Panc1 (cell line): ENCODE data around the gene UBQLN4. TPM values are rescaled to one million over a fixed set of nuclear protein-coding genes. Genes with fewer than 3 reads are reported as not detected.

Source experiments
- ATAC-seq: fragments of 200-7000 bp; cut with Tn5 transposase; 2 replicates; pipeline ENCODE4 v1.9.1; 2020; ENCODE audit warnings: mild to moderate bottlenecking, moderate library complexity
- BruUV-seq: library from RNA; stranded (reverse); fragments of 400-500 nt; replicated peaks from 2 replicates; lab custom pipeline; 2021; lab: Mats Ljungman, UMichigan
- CTCF ChIA-PET: fragments of 300-600 bp; sonication (Branson Sonifier 250); formaldehyde crosslinking; loops from one replicate; lab custom pipeline; 2022; ENCODE audit warnings: antibody characterized with exemption; lab: Charles Lee
- POLR2A ChIA-PET: fragments of 300-600 bp; sonication (Branson Sonifier 250); formaldehyde crosslinking; loops from one replicate; lab custom pipeline; 2022; ENCODE audit warnings: antibody characterized with exemption; lab: Charles Lee
- DNase-seq: peaks from one replicate; pipeline ENCODE4 v3.0.0-alpha.2; 2010; ENCODE audit warnings: low read depth, low spot score
- H3K27ac ChIP-seq: 2 replicates; pipeline ENCODE4 v1.5.1; 2011; ENCODE audit warnings: mild to moderate bottlenecking, low read length, inconsistent platforms
- H3K27me3 ChIP-seq: fragments of 200-500 bp; sonication (Bioruptor generic); 2 replicates; pipeline ENCODE4 v1.6.0; 2014; ENCODE audit warnings: low read length, inconsistent platforms; ENCODE audit not compliant: control insufficient read depth, insufficient read depth
- H3K36me3 ChIP-seq: fragments of 200-500 bp; sonication (Bioruptor generic); 2 replicates; pipeline ENCODE4 v1.5.1; 2014; ENCODE audit warnings: inconsistent platforms, mild to moderate bottlenecking, low read length, moderate library complexity; ENCODE audit not compliant: control insufficient read depth, insufficient read depth
- H3K4me1 ChIP-seq: 2 replicates; pipeline ENCODE4 v1.5.1; 2011; ENCODE audit warnings: inconsistent platforms, mild to moderate bottlenecking, low read length, moderate library complexity; ENCODE audit not compliant: control insufficient read depth, insufficient read depth
- H3K4me3 ChIP-seq, 2 experiments: 2 replicates each; pipeline ENCODE4 v1.5.1; 2011 to 2012; ENCODE audit warnings: low read depth in 2 of 2, low read length in 2 of 2, mild to moderate bottlenecking in 2 of 2, inconsistent platforms in 1 of 2, moderate library complexity in 1 of 2
- H3K9me3 ChIP-seq: fragments of 200-500 bp; sonication (Bioruptor generic); 2 replicates; pipeline ENCODE4 v1.5.1; 2014; ENCODE audit warnings: low read depth, mild to moderate bottlenecking, inconsistent platforms, low read length, moderate library complexity; ENCODE audit not compliant: control insufficient read depth, insufficient read depth
- POLR2AphosphoS5 ChIP-seq: IDR thresholded peaks from 2 replicates; pipeline ENCODE4 v1.6.1; 2012; ENCODE audit warnings: mild to moderate bottlenecking, low read depth, low read length, moderate library complexity
- SIN3A ChIP-seq: IDR thresholded peaks from 2 replicates; pipeline ENCODE4 v1.6.1; 2012; ENCODE audit warnings: low read depth, mild to moderate bottlenecking, low read length, moderate library complexity, borderline replicate concordance; ENCODE audit not compliant: insufficient read depth
- TCF7L2 ChIP-seq: IDR thresholded peaks from 2 replicates; pipeline ENCODE4 v1.6.1; 2011; ENCODE audit warnings: mild to moderate bottlenecking, low read depth, low read length, inconsistent platforms
- in situ Hi-C: cut with HindIII; loops from 2 replicates; pipeline ENCODE4 v1.10.0; 2016; ENCODE audit warnings: low sequenced_read_pairs, low pct_unique_long_range_greater_than_20kb
- intact Hi-C: fragments of 100-400 bp; cut with micrococcal nuclease; formaldehyde crosslinking; loops from one replicate; pipeline ENCODE4 v1.10.0; 2022; ENCODE audit not compliant: unreplicated experiment
- total RNA-seq: library from RNA; stranded (reverse); gene quantifications from one replicate; pipeline ENCODE4 v1.2.1, GENCODE V29; 2021; ENCODE audit not compliant: unreplicated experiment
- TF ChIP-seq, protein P1 (sequence below), 2 experiments: IDR thresholded peaks; 2 replicates each; pipeline ENCODE4 v1.6.1; 2011 to 2012; ENCODE audit warnings: low read depth in 2 of 2, control low read depth in 1 of 2, low read length in 1 of 2, mild to moderate bottlenecking in 1 of 2, moderate library complexity in 1 of 2; ENCODE audit not compliant: insufficient read depth in 1 of 2
- TF ChIP-seq, protein P2 (sequence below): fragments of 450-650 bp; IDR thresholded peaks from 2 replicates; pipeline ENCODE4 v1.5.1; 2017; ENCODE audit warnings: mild to moderate bottlenecking

The UBQLN4 gene
- total RNA-seq, 1 experiment from 2014 or later, result 60.0 TPM

DNA sequence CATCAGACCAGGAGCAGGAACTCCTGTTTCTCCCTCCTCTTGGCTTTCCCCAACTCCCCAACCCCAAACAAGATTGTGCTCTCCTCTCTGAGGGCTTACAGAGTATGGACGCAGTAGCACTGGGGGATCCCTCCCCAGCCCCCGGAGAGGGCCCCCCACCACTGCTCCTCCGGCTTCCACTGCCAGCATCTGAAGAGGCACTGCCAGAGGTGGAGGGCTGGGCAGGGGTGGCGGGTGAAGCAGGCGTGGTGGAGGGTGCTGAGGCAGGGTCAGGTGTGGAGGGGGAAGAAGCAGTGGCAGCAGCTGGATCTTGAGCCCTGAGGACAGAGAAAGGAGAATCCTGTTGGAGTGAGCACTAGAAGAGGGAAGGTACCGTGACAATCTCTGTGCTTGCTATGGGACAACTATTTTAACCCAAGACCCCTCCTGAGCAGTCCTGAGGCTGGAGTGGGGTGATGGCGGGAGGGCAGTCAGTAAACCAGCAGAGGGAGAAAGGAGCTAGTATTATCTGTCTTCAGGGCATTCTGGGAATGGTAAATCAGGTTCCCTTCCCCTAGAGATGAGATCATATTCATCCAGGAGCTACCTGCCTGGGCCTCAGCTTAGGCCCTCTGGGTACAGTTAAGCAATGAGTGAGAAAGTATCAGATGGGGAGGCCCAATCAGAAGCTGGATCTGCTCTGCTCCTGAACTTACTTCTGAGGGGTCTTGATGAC, 2.4 kb downstream of the UBQLN4 start:
- Histone ChIP-seq H3K4me3 (no peak overlapping the region), H3K27me3 (no peaks in the 10 kb centered on the region), H3K9me3 (no peaks in the 10 kb centered on the region), H3K27ac (no peak overlapping the region), H3K36me3 (peaks cover 3% of the 10 kb centered on the region), H3K4me1 (peaks cover 7% of the 10 kb centered on the region; the same call in 1 of the 2 replicates)
- in situ Hi-C loops, result no loop called here
- DNase-seq (no peak), ATAC-seq (no peak)
- intact Hi-C loops, result no loop called here
- POLR2A ChIA-PET, result no interaction called here
- no TSS peak for BruUV-seq
- TF ChIP-seq, protein P1, sequence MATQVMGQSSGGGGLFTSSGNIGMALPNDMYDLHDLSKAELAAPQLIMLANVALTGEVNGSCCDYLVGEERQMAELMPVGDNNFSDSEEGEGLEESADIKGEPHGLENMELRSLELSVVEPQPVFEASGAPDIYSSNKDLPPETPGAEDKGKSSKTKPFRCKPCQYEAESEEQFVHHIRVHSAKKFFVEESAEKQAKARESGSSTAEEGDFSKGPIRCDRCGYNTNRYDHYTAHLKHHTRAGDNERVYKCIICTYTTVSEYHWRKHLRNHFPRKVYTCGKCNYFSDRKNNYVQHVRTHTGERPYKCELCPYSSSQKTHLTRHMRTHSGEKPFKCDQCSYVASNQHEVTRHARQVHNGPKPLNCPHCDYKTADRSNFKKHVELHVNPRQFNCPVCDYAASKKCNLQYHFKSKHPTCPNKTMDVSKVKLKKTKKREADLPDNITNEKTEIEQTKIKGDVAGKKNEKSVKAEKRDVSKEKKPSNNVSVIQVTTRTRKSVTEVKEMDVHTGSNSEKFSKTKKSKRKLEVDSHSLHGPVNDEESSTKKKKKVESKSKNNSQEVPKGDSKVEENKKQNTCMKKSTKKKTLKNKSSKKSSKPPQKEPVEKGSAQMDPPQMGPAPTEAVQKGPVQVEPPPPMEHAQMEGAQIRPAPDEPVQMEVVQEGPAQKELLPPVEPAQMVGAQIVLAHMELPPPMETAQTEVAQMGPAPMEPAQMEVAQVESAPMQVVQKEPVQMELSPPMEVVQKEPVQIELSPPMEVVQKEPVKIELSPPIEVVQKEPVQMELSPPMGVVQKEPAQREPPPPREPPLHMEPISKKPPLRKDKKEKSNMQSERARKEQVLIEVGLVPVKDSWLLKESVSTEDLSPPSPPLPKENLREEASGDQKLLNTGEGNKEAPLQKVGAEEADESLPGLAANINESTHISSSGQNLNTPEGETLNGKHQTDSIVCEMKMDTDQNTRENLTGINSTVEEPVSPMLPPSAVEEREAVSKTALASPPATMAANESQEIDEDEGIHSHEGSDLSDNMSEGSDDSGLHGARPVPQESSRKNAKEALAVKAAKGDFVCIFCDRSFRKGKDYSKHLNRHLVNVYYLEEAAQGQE (IDR thresholded peaks at IDR 0.05; ENCODE audit: insufficient read depth in 1 of 2, low read depth in 2 of 2, low read length in 1 of 2), result no peak
- TF ChIP-seq, protein P2, sequence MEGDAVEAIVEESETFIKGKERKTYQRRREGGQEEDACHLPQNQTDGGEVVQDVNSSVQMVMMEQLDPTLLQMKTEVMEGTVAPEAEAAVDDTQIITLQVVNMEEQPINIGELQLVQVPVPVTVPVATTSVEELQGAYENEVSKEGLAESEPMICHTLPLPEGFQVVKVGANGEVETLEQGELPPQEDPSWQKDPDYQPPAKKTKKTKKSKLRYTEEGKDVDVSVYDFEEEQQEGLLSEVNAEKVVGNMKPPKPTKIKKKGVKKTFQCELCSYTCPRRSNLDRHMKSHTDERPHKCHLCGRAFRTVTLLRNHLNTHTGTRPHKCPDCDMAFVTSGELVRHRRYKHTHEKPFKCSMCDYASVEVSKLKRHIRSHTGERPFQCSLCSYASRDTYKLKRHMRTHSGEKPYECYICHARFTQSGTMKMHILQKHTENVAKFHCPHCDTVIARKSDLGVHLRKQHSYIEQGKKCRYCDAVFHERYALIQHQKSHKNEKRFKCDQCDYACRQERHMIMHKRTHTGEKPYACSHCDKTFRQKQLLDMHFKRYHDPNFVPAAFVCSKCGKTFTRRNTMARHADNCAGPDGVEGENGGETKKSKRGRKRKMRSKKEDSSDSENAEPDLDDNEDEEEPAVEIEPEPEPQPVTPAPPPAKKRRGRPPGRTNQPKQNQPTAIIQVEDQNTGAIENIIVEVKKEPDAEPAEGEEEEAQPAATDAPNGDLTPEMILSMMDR, result no peak
- TF ChIP-seq POLR2AphosphoS5 (no peak), TCF7L2 (no peak), SIN3A (no peak)
- CTCF ChIA-PET, result no interaction called here

DNA sequence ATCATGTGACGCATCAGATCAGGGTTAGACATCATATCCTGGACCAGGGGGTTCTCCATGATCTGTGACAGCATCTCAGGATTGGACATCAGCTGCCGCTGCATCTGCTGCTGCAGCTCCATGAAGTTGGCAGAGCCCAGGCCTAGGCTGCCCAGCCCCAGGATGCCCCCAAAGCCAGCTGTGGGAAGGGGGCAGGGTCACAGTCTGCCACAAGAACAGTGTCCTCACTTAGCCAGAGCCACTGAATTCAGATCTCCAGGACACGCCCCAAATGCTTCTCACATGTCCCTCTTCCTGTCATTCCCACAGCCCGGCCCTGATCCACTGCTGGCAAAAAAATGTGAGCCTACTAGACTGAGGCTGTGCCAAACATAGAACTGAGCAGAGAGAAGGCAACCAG, 3.2 kb downstream of the UBQLN4 start:
- ATAC-seq (no peak), DNase-seq (no peak)
- intact Hi-C loops, result no loop called here
- in situ Hi-C loops, result no loop called here
- TF ChIP-seq TCF7L2 (no peak), POLR2AphosphoS5 (no peak), SIN3A (no peak)
- TF ChIP-seq, protein P1 (IDR thresholded peaks at IDR 0.05; ENCODE audit: insufficient read depth in 1 of 2, low read depth in 2 of 2, low read length in 1 of 2), result no peak
- TF ChIP-seq, protein P2, result no peak
- peaks cover 3% of the 10 kb centered on the region for H3K36me3 ChIP-seq
- H3K4me1 ChIP-seq, result peaks cover 3% of the 10 kb centered on the region; the same call in 1 of the 2 replicates
- H3K4me3 ChIP-seq, result no peak overlapping the region
- H3K9me3 ChIP-seq, result no peaks in the 10 kb centered on the region
- no peak overlapping the region for H3K27ac ChIP-seq
- ChIA-PET POLR2A (no interaction called here), CTCF (no interaction called here)
- H3K27me3 ChIP-seq, result no peaks in the 10 kb centered on the region
- BruUV-seq, result no TSS peak
